HG03469 (cell line): Measurements from ENCODE around the gene JAML.

Source experiments
- ATAC-seq: cut with Tn5 transposase; IDR thresholded peaks from one replicate; pipeline ENCODE4 v1.9.1; 2021; ENCODE audit warnings: mild to moderate bottlenecking, moderate library complexity, moderate number of reproducible peaks; ENCODE audit not compliant: unreplicated experiment

Gene JAML

GRCh38 chr11:118148856-118149255 is 76.0 kb downstream of the JAML start:
- no peak for ATAC-seq

- no peak for ATAC-seq
Observed at GRCh38 chr11:118148240-118148639, 76.6 kb downstream of the JAML start.

GRCh38 chr11:118147502-118147901 is 77.3 kb downstream of the JAML start:
- no peak for ATAC-seq

GRCh38 chr11:118146554-118146953 is 78.3 kb downstream of the JAML start:
- no peak for ATAC-seq

GRCh38 chr11:118145285-118146227 is 79.3 kb downstream of the JAML start:
- ATAC-seq = no peak

- ATAC-seq = no peak
Observed at GRCh38 chr11:118144301-118145268, 80.2 kb downstream of the JAML start.
